Head of caudate nucleus (tissue), 42 donors: ENCODE measurements around the gene TMEFF2.
A peak's percentile ranks its signal among the peaks of the same experiment; 100 is the strongest.
"Not testable (repeated sequence)": the region's sequence is repeated elsewhere in the genome, so short reads cannot be mapped to it uniquely, and the experiment has no call there.

Experiments used
- DNase-seq, 42 donors: peaks; one replicate each; pipeline versions ENCODE4 v3.0.0 to v3.0.0-alpha.2; 2020 to 2021; ENCODE audit warnings: mixed read lengths in 7 of 42
- intact Hi-C: fragments of 100-400 bp; cut with DNase I; formaldehyde crosslinking; loops from one replicate; pipeline ENCODE4 v1.15.0; 2022

TMEFF2 gene

GRCh38 chr2:192146069-192147015 lies 48.4 kb downstream of the TMEFF2 start:
- DNase-seq: peak in 5 of 42 donors; percentile 13 to 47 (median 40)

GRCh38 chr2:192145496-192145895 lies 49.2 kb downstream of the TMEFF2 start:
- intact Hi-C loops: no loop called here
- no peak for DNase-seq

More at GRCh38 chr2:192146069-192147015, 48.4 kb downstream of the TMEFF2 start:
- intact Hi-C loops: no loop called here

GRCh38 chr2:192140236-192140839 lies 54.4 kb downstream of the TMEFF2 start:
- intact Hi-C loops: no loop called here
- DNase-seq: no peak

GRCh38 chr2:192139813-192140212 lies 54.9 kb downstream of the TMEFF2 start:
- no peak for DNase-seq
- intact Hi-C loops: no loop called here

- no peak for DNase-seq
- intact Hi-C loops: no loop called here
These were observed 57.3 kb downstream of the TMEFF2 start for GRCh38 chr2:192137451-192137850.

GRCh38 chr2:192132604-192133003 lies 62.1 kb downstream of the TMEFF2 start:
- DNase-seq, intact Hi-C loops: not testable (repeated sequence)

GRCh38 chr2:192130312-192130711 lies 64.4 kb downstream of the TMEFF2 start:
- intact Hi-C loops, DNase-seq: not testable (repeated sequence)

GRCh38 chr2:192128655-192129054 lies 66.1 kb downstream of the TMEFF2 start:
- DNase-seq: peak in 20 of 42 donors; percentile 7 to 67 (median 24)

GRCh38 chr2:192127434-192127833 lies 67.3 kb downstream of the TMEFF2 start:
- intact Hi-C loops: no loop called here
- no peak for DNase-seq

More at GRCh38 chr2:192128655-192129054, 66.1 kb downstream of the TMEFF2 start:
- intact Hi-C loops: no loop called here

GRCh38 chr2:192126912-192127311 lies 67.8 kb downstream of the TMEFF2 start:
- intact Hi-C loops: no loop called here
- peak in 2 of 42 donors; percentile 17 to 51 for DNase-seq

GRCh38 chr2:192126426-192126825 lies 68.3 kb downstream of the TMEFF2 start:
- intact Hi-C loops: no loop called here

GRCh38 chr2:192124571-192124970 lies 70.2 kb downstream of the TMEFF2 start:
- intact Hi-C loops: no loop called here

More at GRCh38 chr2:192126426-192126825, 68.3 kb downstream of the TMEFF2 start:
- no peak for DNase-seq

GRCh38 chr2:192123847-192124246 lies 70.9 kb downstream of the TMEFF2 start:
- DNase-seq: peak in 19 of 42 donors; percentile 13 to 66 (median 24)
- intact Hi-C loops: no loop called here

More at GRCh38 chr2:192124571-192124970, 70.2 kb downstream of the TMEFF2 start:
- no peak for DNase-seq

GRCh38 chr2:192122946-192123345 lies 71.8 kb downstream of the TMEFF2 start:
- intact Hi-C loops: no loop called here
- DNase-seq: no peak

GRCh38 chr2:192122141-192122540 lies 72.6 kb downstream of the TMEFF2 start:
- no peak for DNase-seq
- intact Hi-C loops: no loop called here

- no peak for DNase-seq
- intact Hi-C loops: no loop called here
These were observed 75.2 kb downstream of the TMEFF2 start for GRCh38 chr2:192119536-192119935.

- intact Hi-C loops: no loop called here
- DNase-seq: no peak
These were observed 77.0 kb downstream of the TMEFF2 start for GRCh38 chr2:192117705-192118104.

- DNase-seq, intact Hi-C loops: not testable (repeated sequence)
These were observed 83.2 kb downstream of the TMEFF2 start for GRCh38 chr2:192111536-192111935.

GRCh38 chr2:192099742-192100141 lies 95.0 kb downstream of the TMEFF2 start:
- intact Hi-C loops: no loop called here
- DNase-seq: no peak
